Measurements from ENCODE around the gene LRRC53. TPM values are rescaled to one million over a fixed set of nuclear protein-coding genes. Genes with fewer than 3 reads are reported as not detected.

LRRC53 gene
- total RNA-seq, 1 experiment from 2014 or later = not detected

DNA sequence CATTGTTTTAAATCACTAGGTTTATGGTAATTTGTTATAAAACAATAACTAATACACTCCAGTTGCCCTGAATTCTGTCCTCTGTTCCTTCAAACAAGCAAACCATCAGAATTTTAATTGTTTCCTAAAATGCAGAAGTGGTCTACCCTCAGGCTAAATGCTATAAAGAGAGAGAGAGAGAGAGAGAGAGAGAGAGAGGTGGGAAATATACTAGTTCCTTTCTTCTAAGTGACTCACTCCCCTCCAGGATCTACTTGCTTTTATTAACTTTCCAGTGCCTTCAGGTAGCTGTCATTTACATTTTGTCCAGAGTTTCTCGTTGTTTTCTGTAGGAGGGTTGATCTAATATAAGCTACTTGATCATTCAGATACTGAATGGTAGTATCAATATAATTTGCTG is 26.4 kb downstream of the LRRC53 start:
- DNase-seq (ENCODE audit: low spot score) (no peak), ATAC-seq (no peak)
- Mint-ChIP-seq H3K9me3 (peaks cover 3% of the 10 kb centered on the region; the same call in 1 of the 2 replicates), H3K4me3 (no peak overlapping the region), H3K27me3 (ENCODE audit: low read depth) (no peaks in the 10 kb centered on the region; the same call in 1 of the 2 replicates), H3K27ac (no peak overlapping the region), H3K4me1 (peaks cover 31% of the 10 kb centered on the region), H3K36me3 (no peaks in the 10 kb centered on the region)
- POLR2A ChIA-PET = no interaction called here
- CTCF ChIA-PET = no interaction called here
- no peak for TF ChIP-seq GTF2I (CRISPR knock-in tag; conservative IDR thresholded peaks at IDR 0.05)
- TF ChIP-seq NFYB (CRISPR knock-in tag; conservative IDR thresholded peaks at IDR 0.05; ENCODE audit: low read depth) = no peak
- TF ChIP-seq TEAD1 (CRISPR knock-in tag; IDR thresholded peaks at IDR 0.05) = no peak
- TF ChIP-seq, protein P1, sequence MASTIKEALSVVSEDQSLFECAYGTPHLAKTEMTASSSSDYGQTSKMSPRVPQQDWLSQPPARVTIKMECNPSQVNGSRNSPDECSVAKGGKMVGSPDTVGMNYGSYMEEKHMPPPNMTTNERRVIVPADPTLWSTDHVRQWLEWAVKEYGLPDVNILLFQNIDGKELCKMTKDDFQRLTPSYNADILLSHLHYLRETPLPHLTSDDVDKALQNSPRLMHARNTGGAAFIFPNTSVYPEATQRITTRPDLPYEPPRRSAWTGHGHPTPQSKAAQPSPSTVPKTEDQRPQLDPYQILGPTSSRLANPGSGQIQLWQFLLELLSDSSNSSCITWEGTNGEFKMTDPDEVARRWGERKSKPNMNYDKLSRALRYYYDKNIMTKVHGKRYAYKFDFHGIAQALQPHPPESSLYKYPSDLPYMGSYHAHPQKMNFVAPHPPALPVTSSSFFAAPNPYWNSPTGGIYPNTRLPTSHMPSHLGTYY (CRISPR knock-in tag; IDR thresholded peaks at IDR 0.05) = no peak
- no peak for TF ChIP-seq FOXJ3 (CRISPR knock-in tag; IDR thresholded peaks at IDR 0.05; ENCODE audit: borderline replicate concordance)
- TF ChIP-seq, protein P2, sequence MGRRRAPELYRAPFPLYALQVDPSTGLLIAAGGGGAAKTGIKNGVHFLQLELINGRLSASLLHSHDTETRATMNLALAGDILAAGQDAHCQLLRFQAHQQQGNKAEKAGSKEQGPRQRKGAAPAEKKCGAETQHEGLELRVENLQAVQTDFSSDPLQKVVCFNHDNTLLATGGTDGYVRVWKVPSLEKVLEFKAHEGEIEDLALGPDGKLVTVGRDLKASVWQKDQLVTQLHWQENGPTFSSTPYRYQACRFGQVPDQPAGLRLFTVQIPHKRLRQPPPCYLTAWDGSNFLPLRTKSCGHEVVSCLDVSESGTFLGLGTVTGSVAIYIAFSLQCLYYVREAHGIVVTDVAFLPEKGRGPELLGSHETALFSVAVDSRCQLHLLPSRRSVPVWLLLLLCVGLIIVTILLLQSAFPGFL (CRISPR knock-in tag; IDR thresholded peaks at IDR 0.05; ENCODE audit: borderline replicate concordance) = no peak
- TF ChIP-seq, protein P3, sequence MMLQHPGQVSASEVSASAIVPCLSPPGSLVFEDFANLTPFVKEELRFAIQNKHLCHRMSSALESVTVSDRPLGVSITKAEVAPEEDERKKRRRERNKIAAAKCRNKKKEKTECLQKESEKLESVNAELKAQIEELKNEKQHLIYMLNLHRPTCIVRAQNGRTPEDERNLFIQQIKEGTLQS (CRISPR knock-in tag; conservative IDR thresholded peaks at IDR 0.05) = no peak
- TF ChIP-seq, protein P4, sequence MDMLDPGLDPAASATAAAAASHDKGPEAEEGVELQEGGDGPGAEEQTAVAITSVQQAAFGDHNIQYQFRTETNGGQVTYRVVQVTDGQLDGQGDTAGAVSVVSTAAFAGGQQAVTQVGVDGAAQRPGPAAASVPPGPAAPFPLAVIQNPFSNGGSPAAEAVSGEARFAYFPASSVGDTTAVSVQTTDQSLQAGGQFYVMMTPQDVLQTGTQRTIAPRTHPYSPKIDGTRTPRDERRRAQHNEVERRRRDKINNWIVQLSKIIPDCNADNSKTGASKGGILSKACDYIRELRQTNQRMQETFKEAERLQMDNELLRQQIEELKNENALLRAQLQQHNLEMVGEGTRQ (CRISPR knock-in tag; IDR thresholded peaks at IDR 0.05) = no peak
- TF ChIP-seq, protein P5, sequence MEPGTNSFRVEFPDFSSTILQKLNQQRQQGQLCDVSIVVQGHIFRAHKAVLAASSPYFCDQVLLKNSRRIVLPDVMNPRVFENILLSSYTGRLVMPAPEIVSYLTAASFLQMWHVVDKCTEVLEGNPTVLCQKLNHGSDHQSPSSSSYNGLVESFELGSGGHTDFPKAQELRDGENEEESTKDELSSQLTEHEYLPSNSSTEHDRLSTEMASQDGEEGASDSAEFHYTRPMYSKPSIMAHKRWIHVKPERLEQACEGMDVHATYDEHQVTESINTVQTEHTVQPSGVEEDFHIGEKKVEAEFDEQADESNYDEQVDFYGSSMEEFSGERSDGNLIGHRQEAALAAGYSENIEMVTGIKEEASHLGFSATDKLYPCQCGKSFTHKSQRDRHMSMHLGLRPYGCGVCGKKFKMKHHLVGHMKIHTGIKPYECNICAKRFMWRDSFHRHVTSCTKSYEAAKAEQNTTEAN (CRISPR knock-in tag; IDR thresholded peaks at IDR 0.05) = no peak
- TF ChIP-seq RELA (CRISPR knock-in tag; IDR thresholded peaks at IDR 0.05; ENCODE audit: borderline replicate concordance) = no peak
- no peak for TF ChIP-seq PRRX2 (CRISPR knock-in tag; IDR thresholded peaks at IDR 0.05)

- Mint-ChIP-seq H3K9me3 (no peaks in the 10 kb centered on the region), H3K4me1 (peaks cover 34% of the 10 kb centered on the region), H3K27ac (no peak overlapping the region), H3K4me3 (no peak overlapping the region), H3K27me3 (ENCODE audit: low read depth) (peaks cover under 1% of the 10 kb centered on the region; the same call in 1 of the 2 replicates), H3K36me3 (no peaks in the 10 kb centered on the region)
- POLR2A ChIA-PET = no interaction called here
- DNase-seq (ENCODE audit: low spot score) (no peak), ATAC-seq (no peak)
- CTCF ChIA-PET = no interaction called here
- TF ChIP-seq ATF6 (CRISPR knock-in tag; IDR thresholded peaks at IDR 0.05) (no peak), ZNF232 (CRISPR knock-in tag; IDR thresholded peaks at IDR 0.05) (no peak), NR3C1 (CRISPR knock-in tag; conservative IDR thresholded peaks at IDR 0.05; ENCODE audit: low read depth) (no peak), ZNF263 (CRISPR knock-in tag; IDR thresholded peaks at IDR 0.05; ENCODE audit: low read depth) (no peak), CREM (CRISPR knock-in tag; IDR thresholded peaks at IDR 0.05) (no peak), HMGXB4 (CRISPR knock-in tag; IDR thresholded peaks at IDR 0.05) (no peak), ZNF138 (CRISPR knock-in tag; conservative IDR thresholded peaks at IDR 0.05) (no peak), RELA (CRISPR knock-in tag; IDR thresholded peaks at IDR 0.05; ENCODE audit: borderline replicate concordance) (no peak), NR2C2 (CRISPR knock-in tag; IDR thresholded peaks at IDR 0.05) (no peak), ZNF219 (CRISPR knock-in tag; IDR thresholded peaks at IDR 0.05; ENCODE audit: borderline replicate concordance) (no peak), TEAD1 (CRISPR knock-in tag; IDR thresholded peaks at IDR 0.05) (no peak), CTCF (IDR thresholded peaks at IDR 0.05) (no peak)
- TF ChIP-seq, protein P6, sequence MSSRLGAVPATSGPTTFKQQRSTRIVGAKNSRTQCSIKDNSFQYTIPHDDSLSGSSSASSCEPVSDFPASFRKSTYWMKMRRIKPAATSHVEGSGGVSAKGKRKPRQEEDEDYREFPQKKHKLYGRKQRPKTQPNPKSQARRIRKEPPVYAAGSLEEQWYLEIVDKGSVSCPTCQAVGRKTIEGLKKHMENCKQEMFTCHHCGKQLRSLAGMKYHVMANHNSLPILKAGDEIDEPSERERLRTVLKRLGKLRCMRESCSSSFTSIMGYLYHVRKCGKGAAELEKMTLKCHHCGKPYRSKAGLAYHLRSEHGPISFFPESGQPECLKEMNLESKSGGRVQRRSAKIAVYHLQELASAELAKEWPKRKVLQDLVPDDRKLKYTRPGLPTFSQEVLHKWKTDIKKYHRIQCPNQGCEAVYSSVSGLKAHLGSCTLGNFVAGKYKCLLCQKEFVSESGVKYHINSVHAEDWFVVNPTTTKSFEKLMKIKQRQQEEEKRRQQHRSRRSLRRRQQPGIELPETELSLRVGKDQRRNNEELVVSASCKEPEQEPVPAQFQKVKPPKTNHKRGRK (CRISPR knock-in tag; IDR thresholded peaks at IDR 0.05; ENCODE audit: borderline replicate concordance) = no peak
- TF ChIP-seq, protein P7, sequence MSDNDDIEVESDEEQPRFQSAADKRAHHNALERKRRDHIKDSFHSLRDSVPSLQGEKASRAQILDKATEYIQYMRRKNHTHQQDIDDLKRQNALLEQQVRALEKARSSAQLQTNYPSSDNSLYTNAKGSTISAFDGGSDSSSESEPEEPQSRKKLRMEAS (CRISPR knock-in tag; IDR thresholded peaks at IDR 0.05) = no peak
Observed at GRCh38 chr1:74485622-74486021, 26.8 kb downstream of the LRRC53 start.

Measured in WTC11 (cell line).